GM15510 (cell line): ENCODE measurements around the gene CHERP.

Experiments
- POLR2A ChIP-seq: IDR thresholded peaks from 3 replicates; pipeline ENCODE4 v1.6.1; 2011; ENCODE audit warnings: borderline replicate concordance; ENCODE audit not compliant: insufficient read length; ENCODE audit errors: extremely low read depth

Gene CHERP

GRCh38 chr19:16531380-16531669, 10.9 kb downstream of the CHERP start:
- TF ChIP-seq POLR2A, result no peak

GRCh38 chr19:16530540-16531379, 11.5 kb downstream of the CHERP start:
- TF ChIP-seq POLR2A, result no peak

- no peak for TF ChIP-seq POLR2A
Observed at GRCh38 chr19:16529466-16530144, 12.6 kb downstream of the CHERP start.

GRCh38 chr19:16527971-16528521, 14.2 kb downstream of the CHERP start:
- TF ChIP-seq POLR2A, result no peak

- no peak for TF ChIP-seq POLR2A
Observed at GRCh38 chr19:16527334-16527935, 14.8 kb downstream of the CHERP start.

GRCh38 chr19:16525751-16526481, 16.3 kb downstream of the CHERP start:
- TF ChIP-seq POLR2A, result no peak

GRCh38 chr19:16524991-16525734, 17.1 kb downstream of the CHERP start:
- no peak for TF ChIP-seq POLR2A

GRCh38 chr19:16522559-16523377, 19.5 kb downstream of the CHERP start:
- no peak for TF ChIP-seq POLR2A

GRCh38 chr19:16521715-16522289, 20.4 kb downstream of the CHERP start:
- no peak for TF ChIP-seq POLR2A

GRCh38 chr19:16520986-16521624, 21.1 kb downstream of the CHERP start:
- no peak for TF ChIP-seq POLR2A

GRCh38 chr19:16520074-16520973, 21.9 kb downstream of the CHERP start:
- no peak for TF ChIP-seq POLR2A

GRCh38 chr19:16519230-16519687, 23.0 kb downstream of the CHERP start:
- TF ChIP-seq POLR2A, result no peak
